Activated CD4-positive, alpha-beta T cell treated with anti-CD3 and anti-CD28 coated beads, Interleukin-2, amount 50 U/mL, for 48 hours (primary cell): Measurements from ENCODE around the gene TP73.
"Not testable (repeated sequence)": the region's sequence is repeated elsewhere in the genome, so short reads cannot be mapped to it uniquely, and the experiment has no call there.

ENCODE experiments used
- DNase-seq, 2 experiments: peaks; one replicate each; pipeline ENCODE4 v3.0.0-alpha.2; 2020

The TP73 gene

DNA sequence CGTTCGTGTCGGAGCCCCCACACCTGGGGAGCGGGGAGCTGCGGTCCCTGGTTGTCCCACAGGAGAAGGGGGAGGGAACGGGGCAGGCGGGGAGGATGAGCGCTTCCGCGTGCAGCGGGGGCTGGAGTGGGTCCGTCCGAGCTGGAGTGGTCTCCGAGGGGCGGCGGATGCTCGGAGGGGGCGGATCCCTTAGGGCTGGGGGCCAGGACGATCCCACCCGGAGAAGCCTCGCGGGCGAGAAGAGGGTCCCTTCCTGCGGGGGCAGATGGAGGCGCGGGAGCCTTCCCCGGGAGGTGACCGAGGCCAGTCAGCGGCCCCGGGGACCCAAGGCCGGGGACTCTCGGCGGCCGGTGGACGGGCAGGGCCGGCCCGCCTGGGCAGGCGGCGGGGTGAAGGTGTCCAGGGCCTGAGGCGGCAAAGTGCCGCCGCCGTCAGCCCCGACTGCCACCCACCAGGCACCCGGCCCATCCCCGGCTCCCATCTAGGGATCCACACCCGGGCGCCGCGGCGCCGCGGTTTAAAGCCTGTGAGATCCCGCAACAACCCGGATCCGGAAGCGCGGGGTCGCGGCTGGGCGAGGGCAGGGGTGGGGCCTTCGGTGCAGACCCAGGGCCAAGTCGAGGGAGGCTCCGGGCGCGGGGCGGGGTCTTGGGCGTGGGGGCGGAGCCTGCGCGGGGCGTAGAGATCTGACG lies 94.7 kb downstream of the TP73 start:
- peak; percentile 95 to 96 for DNase-seq

DNA sequence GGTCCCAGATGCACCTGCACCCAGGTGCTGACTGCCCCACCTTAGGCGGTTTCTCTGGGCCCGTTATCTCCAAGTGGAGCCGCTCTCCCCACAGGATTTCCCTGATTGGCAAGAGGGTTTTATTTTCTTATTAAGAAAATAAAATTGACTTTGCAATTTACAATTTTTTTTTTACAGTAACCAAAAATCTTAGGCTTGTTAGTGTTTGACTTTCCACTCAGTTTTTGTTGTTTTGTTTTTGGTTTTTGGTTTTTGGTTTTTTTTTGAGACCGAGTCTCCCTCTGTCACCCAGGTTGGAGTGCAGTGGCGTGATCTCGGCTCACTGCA lies 95.2 kb downstream of the TP73 start:
- no peak for DNase-seq

DNA sequence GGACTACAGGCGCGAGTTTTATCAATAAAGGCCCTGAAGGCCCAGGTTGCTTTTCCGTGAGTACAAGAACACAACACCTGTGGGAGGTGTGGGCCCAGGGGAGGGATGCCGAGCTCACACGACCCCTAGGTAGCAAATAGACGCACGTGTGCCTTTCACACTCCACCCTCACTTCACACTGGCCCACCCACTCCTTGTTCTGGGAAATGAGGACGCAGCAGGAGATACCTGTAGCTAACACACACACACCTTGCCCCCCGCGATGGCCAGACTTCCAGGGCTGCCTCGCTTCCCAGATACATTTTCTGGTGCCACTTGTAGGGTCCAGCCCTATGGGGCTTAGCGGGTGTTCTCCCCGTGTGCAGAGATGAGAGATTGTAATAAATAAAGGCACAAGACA lies 95.6 kb downstream of the TP73 start:
- DNase-seq, result no peak

DNA sequence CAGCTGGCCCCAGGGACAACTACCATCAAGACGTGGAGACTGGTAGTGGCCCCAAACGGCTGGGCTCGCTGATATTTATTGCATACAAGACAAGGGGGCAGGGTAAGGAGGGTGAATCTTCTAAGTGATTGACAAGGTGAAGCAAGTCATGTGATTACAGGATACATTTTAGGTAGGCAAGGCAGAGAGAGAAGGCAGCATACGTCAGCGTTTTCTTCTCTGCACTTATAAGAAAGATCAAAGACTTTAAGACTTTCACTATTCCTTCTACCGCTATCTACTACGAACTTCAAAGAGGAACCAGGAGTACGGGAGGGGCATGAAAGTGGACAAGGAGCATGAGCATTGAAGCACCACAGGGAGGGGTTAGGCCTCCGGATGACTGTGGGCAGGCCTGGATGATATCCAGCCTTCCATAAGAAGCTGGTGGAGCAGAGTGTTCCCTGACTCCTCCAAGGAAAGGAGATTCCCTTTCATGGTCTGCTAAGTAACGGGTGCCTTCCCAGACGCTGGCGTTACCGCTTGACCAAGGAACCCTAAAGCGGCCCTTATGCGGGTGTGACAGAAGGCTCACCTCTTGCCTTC lies 96.1 kb downstream of the TP73 start:
- not testable (repeated sequence) for DNase-seq

DNA sequence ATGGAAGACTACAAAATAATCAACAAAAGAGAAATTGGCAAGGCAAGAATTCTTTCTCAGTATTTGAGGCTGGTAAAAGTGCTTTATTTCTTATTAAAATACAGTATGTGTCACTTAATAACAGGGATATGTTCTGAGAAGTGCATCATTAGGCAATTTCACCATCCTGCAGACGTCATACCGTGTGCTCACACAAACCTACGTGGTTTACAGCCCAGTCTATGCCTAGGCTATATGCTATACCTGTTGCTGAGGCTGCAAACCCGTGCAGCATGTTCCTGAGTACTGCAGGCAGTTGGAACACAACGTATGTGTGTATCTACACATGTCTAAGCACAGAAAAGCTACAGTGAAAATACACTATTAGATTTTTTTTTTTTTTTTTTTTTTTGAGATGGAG lies 97.2 kb downstream of the TP73 start:
- no peak for DNase-seq

DNA sequence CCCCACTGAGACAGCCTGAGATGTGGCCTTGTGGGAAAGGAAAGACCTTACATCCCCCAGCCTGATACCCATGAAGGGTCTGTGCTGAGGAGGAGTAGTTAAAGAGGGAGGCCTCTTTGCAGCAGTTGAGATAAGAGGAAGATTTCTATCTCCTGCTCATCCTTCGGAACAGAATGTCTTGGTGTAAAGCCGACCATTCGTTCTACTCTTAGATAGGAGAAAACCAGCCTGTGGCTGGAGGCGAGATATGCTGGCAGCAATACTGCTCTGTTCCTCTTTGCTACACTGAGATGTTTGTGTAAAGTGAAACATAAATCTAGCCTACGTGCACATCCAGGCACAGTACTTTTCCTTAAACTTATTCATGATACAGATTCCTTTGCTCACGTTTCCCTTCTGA lies 98.4 kb downstream of the TP73 start:
- no peak for DNase-seq

DNA sequence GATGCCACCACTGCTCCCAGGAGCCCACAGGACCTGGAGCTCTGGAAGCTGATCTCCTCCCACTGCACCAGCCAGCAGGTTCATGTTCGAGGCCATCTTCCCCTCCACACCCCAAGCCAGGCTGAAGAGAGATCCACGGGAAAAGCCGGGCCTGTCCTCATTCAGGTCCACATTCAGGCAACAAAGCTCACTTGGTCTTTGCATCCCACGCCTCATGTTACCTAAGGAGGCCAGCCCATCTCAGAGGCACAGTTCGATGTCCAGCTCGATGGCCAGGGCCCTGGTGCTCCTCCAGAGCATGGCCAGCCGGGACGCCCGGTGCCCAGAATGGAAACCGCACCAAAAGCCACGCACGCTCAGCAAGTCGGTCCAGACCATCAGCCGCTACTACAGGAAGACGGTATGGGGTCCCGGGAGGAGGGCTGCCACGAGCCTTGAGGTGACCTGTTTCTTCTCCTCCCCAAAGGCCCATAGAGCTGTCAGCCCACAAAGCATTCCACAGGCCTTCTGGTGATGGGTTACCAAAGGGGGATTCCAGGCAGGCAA lies 100.2 kb downstream of the TP73 start, which contains the start of gene CCDC27:
TSS of gene CCDC27 (plus strand) at position 51 of the 546 bp plus-strand sequence. CDS start at position 83, 32 bp downstream.
- no peak for DNase-seq

DNA sequence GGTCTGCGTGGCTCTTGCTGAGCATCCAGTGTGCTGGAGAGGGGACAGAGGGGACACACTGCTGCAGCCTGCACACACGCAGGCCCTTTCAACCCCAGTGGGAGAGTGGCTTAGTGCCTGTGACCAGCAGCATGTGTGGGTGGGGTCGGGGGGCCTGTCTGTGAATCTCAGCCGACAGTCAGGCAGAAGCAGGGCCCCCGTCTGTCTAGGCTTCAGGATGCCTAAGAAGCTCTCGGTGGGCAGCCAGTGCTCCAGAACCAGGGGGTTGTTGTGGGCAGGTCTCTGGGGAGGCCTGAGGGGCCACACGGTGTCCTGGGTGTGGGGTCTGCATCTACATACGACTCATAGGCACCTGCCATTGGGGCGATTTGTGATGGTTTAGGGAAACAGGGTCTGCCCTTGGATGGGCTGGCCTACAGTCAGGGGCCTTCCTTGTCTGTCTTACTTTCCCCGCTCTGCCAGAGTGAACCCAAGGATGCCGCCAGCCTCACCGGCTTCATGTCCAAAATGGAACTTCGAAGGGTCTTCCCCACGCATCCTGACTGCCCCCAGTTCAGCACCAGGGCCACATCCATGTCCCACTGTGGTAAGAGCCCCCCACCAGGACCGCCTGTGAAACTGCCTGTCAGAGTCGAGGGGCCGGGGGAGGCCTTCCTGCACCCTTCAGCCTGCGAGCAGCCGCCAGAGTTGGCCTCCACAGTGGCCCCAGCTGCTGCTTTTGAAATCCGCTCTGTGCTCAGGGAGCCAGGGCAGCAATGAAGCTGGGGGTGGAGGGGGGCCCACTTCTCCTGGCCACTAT lies 101.5 kb downstream of the TP73 start:
- no peak for DNase-seq

DNA sequence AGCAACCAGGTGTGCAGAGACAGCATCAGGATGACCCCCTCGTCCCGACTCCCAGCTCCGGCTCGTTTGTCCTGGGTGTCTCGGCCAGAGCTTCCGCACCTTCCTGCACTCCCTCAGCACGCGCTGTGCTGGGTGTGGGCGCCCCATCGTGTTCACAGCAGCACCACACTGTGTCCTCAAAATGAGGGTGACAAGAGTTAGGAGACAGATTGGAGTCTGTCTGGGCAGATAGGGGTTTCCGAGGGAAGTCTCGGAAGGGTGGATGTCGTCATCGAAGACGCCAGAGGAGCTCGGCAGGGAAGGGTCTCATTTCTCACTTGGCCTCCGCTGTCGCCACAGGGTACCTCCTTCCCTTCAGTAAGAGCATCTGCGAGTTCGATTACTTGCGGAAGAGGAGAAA lies 104.1 kb downstream of the TP73 start:
- no peak for DNase-seq

DNA sequence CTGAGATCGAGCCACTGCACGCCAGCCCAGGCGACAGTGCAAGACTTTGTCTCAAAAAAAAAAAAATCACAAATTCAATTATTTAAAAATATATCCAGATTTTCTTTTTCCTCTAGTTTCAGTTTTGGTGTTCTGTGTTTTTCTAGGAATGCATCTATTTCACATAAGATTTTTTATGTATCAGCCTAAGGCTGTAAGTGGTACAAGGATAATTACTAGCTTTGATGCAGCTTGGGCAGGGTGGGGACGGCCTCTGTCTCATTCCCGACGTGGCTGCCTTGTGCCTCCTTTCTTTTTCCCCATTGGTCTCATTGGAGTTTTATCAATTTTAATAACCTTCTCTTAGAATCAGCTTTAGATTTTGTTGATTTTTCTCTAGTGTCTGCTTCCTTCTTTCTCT lies 106.8 kb downstream of the TP73 start:
- DNase-seq, result no peak

DNA sequence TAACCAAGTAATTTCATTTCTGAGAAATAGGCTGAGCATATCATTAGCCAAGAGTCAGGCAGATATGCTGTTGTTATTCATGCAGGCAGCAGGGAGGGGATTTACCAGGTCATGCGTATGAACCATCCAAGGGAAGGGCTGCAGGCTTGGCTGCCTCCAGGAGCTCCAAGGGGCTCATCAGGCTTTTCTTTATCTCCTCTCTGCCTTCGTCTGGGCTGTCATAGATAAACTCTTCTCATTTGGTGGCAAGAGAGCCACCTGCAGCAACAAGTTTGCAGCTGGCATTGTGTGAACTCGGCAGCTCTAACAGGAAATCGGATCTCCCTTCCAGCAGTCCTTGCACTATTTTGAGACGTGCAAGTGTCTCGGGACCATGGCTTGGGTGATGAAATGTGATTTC lies 107.5 kb downstream of the TP73 start:
- no peak for DNase-seq

DNA sequence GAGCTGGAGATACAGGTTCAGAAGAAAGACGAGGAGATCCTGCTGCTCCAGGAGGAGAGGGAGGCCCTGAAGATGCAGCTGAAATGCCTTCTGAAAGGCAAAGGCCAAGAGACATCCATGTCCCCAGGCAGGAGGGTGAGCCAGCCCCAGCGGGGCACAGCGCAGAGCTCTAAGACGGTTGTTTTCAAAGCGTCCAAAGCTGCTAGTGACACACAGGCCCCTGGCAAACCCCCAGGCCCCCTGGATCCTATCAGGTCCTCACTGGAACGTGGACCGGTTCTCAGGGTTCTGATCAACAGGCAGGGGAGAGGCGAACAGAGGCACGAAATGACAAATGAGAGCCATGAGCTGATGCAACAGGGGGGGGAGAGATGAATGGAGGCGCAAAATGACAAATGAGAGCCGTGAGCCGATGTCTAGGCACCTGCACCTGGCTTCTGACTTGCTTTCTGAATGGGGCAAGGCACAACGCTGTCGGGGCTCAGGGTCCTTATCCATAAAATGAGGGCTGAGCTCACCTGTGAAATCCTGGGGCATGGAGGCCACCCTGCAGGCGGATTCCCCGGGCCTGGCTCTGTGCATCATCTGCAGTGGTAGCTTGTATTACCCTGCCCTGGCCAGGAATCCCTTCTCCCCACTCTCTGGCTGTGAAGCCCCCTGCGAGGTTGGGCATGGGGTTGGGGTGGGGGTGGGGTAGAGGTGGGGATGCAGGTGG lies 109.1 kb downstream of the TP73 start:
- DNase-seq, result no peak

DNA sequence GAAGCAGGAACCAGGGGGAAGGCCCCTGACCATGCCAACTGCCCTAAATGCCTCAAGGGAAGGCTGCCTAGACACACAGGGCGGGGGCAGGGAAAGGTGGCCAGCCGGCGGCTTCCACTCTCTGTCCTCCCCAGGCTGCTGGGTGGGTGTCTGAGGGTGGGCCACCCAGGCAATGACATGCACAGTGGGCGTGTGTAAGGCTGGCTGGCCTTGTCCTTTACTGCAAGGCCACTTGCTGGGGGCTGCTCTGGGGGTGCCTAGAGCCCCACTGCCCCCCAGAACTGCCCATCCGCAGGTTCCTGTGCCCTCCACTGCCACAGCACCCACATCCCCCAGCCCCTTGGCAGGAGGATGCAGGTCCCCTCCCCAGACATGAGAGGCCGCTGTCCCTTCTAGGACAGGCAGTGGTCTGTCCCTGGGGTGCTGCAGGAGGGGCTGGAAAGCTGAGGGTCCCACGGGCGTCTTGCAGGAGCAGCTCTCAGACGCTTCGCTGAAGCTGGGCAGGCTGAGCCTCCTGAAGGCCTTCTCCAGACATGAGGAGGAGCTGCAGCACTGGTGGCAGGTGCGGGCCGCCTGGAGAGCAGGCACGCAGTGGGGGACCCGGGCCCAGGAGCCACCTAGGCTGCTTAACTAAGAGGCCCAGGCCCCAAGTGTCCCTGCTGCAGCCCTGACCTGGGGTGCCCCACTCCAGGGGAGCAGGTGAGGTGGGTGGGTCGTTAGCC lies 110.0 kb downstream of the TP73 start:
- DNase-seq, result no peak

DNA sequence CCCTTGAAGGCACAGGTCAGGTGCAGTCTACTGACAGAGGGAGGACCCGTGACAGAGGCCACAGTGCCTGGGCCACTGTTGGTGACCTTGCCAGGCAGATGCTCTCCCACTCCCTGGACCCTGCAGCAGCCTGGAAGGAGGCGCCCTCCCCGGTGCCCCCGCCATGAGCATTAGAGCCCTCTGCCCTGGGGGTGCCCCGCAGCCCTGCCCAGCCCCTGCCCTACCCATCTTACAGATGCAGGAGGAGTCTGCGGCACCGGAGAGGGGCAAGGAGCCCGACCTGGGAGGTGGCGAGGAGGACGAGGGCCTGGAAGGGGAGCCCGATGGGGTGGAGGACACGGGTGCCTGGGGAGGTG lies 110.5 kb downstream of the TP73 start:
- no peak for DNase-seq

DNA sequence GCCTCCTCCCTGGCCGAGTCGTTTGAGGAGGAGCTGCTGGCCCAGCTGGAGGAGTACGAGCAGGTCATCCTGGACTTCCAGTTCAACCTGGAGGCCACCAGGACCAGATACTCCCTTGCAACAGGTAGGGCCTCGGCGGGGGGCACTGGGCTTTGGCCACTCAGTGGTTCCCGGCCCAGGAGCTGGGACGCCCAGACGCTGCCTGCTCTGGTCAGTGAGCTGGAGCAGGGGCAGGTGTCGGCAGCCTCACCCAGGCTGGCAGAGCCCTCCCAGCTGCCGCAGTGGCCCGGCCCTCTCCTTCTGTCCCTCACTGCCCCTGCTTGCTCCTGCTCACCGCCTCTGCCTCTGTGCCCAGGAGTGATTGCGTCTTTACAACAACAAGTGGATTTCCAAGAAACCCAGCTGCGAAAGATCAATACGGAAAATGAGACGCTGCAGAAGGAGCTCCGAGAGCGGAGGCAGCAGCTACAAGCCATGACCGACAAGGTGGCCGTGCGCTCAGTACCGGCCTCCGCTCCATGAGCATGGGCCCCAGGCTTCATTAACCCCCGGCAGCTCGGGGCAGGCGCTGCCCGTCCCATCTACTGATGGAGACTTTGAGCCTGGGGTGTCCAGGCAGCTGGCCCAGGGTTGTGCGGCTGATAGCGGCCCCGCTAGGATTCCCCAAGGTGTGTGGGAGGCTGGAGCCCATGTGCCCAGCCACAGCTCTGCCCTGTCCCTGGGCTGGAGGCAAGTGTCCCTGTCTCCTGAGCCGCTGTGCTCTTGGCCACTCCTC lies 111.2 kb downstream of the TP73 start:
- DNase-seq, result no peak

DNA sequence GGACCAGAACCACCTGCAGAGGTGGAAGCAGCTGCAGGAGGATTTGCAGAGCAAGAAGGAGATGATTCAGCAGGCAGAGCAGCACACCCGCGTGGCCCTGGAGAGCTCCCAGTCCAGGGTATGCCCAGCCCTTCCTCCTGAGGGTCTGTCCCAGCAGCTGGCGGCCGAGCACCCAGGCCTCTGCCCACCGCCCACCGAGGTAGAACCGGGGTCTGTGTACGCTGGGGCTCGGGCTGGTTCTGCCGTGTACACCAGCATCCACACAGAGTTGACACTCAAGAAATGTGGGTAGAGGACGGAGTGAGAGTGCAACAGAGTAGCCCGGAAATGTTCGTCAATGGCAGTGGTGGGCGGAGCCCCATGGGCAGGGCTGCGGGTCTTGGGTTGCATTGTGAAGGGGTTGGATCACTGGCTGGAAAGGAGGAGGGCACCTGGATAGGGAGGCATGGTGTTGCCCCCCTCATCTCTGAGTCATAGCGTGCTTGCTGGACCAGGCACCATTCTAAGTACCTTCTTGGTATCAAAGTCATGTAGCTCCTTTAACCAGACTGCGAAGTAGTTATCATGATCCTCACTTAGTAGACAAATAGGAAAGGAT lies 115.1 kb downstream of the TP73 start:
- no peak for DNase-seq

DNA sequence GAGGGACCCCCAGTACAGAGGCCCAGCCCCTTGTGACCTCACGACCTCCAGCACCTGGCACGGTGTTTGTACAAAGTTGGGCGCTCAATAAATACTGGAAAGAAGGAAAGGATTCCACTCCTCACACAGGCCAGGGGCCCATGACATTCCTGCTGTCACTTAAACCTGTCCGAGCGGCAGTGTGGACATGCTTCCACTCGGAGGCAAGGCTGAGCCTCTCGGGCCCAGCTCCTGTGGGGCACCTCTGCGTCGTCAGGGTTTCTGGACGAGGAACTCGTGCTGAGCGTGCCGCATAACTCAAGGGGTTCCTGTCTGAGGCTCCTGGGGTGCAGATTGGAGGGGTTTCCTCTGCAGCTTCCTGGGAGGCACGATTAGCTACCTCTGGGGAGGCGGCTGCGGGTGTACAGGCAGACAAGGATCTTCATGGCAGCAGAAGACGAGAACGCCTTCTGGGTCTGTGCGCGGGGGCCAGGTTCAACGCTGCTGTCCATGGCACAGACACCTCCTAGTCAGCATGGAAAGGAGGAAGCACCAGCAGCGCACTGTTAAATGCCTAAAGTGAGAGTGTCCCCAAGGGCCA lies 116.6 kb downstream of the TP73 start:
- no peak for DNase-seq

DNA sequence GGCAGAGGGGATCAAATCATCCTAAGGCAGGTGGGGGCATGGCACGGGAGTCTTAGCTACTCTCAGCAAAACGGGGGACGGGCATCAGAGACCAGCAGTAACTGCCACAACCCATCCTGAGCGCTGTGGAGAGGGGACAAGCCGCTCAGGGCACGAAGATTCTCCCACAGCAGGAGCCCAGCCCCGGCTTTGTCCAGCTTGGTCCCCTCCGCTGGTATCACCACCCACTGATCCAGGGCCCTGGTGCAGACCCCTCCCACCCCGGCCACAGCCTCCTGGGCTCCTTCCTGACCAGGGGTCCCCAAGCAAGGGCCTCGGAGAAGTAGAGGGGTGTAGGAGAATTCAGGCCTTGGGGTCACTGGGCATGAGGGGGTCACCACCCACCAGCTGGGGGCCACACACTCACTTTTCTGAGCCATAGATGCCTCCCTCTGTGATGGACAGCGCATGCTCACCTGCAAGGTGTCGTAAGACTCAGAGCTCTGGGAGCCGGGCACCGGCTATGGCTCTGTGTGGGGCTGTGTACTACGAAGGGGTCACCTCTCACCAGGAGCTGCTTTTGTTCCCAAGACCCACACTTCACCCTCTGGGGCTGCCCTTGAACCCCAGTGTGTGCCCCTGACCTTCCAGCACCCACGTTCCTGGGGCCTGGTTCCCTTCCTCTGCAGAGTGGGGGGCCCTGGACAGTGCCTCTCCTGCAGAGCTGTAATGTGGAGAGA lies 117.9 kb downstream of the TP73 start:
- DNase-seq, result no peak

DNA sequence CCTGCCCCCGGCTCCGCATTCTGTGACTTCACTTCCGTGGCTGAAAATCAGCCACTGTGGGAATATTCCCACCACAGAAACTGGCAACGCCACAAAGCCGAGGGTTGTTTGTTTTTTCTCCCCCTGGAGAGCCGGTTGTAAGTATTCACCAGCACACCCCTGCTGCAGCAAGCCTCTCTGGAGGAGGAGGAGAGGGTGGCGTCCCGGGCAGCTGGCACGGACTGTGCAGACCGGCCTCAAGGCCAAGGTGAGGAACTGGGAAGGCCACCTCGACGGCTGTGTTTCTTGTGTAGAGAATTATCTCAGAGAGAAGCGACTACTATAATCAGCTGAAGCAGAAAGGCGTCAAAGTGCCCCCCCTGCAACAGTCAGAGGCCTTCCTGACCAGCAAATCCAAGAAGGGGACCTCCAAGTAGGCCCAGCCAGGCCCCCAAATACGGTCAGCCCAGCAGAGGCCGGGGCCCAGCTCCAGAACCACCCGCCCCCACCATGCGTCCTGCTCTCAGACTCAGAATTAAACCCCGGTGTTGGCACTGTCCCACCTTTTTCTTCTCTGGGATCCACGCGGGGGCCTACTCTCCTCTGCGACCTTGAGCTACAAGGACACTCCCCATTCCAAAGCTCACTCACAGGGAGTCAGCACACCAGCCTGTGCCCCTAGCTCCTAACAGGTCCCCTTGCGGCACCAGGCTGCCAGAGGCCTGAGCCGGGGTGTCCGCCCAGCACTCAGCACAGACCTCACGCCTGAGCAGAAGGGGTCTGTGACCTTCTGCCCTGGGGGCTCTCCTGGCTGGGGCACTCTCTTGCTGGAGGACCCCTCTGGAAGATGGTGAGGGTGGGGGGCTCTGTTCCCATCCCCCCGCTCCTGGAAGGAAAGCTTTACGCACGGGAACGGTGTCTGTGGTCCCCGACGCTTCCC lies 119.1 kb downstream of the TP73 start:
- DNase-seq, result no peak
